ENCODE results near the gene E2F2. TPM values are rescaled to one million over a fixed set of nuclear protein-coding genes. Genes with fewer than 3 reads are reported as not detected.

E2F2 gene
- polyA plus RNA-seq, 1 donor (not counting 4 experiments of a cell fraction or from before 2014, with no cell fraction given) = 0.05 TPM

DNA sequence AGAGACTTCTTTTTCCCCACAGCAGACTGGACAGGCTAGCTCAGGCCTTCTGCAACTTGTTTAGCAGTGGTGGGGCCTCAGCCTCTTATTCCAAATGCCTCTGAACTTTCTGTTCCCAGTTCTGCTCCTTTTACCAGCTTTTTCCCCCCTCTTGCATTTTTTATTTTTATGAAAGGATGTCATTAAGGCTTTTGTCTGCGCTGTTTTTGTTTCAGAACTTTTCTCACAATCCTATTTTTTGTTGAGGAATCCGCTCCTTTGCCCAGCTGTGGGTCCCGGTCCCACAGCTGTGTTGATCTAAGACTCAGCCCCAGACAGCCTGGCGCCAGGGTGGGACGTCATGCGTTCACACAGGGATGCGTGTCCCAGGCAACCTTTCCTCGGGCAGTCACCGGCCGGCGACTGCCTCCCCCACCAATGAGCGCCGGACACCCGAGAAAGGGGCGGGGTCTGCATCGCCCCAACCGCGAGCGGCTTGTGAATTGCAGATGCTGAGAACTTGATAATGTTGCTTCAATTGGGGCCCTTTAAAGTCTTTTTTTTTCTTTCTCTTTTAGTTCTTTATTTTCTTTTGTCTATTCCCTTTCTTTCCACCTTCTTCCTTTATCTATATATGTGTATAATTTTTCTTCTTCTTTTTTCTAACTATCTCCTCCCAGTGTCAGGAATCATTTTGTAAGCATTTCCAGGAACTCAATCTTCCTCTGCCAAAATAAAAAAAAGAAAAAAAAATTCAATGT lies 31.3 kb upstream of the E2F2 start:
- peak overlapping the region in 1 of 3 experiments; percentile 22 for H3K4me3 ChIP-seq (ENCODE audit: control insufficient read depth in 2 of 3, extremely low read depth in 1 of 3, insufficient read depth in 2 of 3, low read depth in 1 of 3, low read length in 3 of 3)
- dilution Hi-C loops (cut with MboI; ENCODE audit: extremely low pct_ligation_motif_present, low sequenced_read_pairs) = no loop called here

DNA sequence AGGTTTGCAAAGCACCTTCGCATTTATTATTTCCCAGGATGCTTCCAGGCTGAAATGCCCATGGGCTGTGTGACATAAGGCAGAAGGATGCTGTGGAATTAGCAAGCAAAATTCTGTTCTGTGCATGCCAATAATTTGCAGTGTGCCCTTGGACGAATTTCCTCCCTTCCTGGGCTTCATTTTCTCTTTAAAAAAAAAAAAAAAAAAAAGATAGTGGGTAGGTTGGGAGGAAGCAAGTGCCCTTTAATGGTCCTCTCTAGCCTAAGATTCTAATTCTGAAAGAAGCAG lies 30.7 kb upstream of the E2F2 start:
- H3K9ac ChIP-seq (ENCODE audit: control insufficient read depth, extremely low read depth, insufficient read depth, low read length) = no peak overlapping the region
- no peak overlapping the region for H3K4me3 ChIP-seq (ENCODE audit: control insufficient read depth in 2 of 3, extremely low read depth in 1 of 3, insufficient read depth in 2 of 3, low read depth in 1 of 3, low read length in 3 of 3)
- no peak for FAIRE-seq
- no peaks in the 10 kb centered on the region for H3K9me1 ChIP-seq (ENCODE audit: control insufficient read depth, extremely low read depth, insufficient read depth, low read length)
- peaks cover 31% of the 10 kb centered on the region for H3K4me1 ChIP-seq (ENCODE audit: control insufficient read depth, extremely low read depth, insufficient read depth, low read length)
- TF ChIP-seq, protein P1, sequence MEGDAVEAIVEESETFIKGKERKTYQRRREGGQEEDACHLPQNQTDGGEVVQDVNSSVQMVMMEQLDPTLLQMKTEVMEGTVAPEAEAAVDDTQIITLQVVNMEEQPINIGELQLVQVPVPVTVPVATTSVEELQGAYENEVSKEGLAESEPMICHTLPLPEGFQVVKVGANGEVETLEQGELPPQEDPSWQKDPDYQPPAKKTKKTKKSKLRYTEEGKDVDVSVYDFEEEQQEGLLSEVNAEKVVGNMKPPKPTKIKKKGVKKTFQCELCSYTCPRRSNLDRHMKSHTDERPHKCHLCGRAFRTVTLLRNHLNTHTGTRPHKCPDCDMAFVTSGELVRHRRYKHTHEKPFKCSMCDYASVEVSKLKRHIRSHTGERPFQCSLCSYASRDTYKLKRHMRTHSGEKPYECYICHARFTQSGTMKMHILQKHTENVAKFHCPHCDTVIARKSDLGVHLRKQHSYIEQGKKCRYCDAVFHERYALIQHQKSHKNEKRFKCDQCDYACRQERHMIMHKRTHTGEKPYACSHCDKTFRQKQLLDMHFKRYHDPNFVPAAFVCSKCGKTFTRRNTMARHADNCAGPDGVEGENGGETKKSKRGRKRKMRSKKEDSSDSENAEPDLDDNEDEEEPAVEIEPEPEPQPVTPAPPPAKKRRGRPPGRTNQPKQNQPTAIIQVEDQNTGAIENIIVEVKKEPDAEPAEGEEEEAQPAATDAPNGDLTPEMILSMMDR (optimal IDR thresholded peaks at IDR 0.05 in 1 of 3, IDR thresholded peaks at IDR 0.05 in 1 of 3, conservative IDR thresholded peaks at IDR 0.05 in 1 of 3; ENCODE audit: extremely low read depth in 1 of 3, insufficient read depth in 2 of 3, low read length in 3 of 3) = no peak
- no peak for TF ChIP-seq EZH2 (IDR thresholded peaks at IDR 0.05; ENCODE audit: low read length)
- no peak overlapping the region for H3K27ac ChIP-seq (ENCODE audit: control insufficient read depth, insufficient read depth, low read length)
- peaks cover 7% of the 10 kb centered on the region for H3K79me2 ChIP-seq (ENCODE audit: control insufficient read depth, insufficient read depth, low read length)
- no peaks in the 10 kb centered on the region for H3K9me3 ChIP-seq (ENCODE audit: control insufficient read depth, low read depth, low read length)
- peak overlapping the region; percentile 75 for H3K4me2 ChIP-seq (ENCODE audit: control insufficient read depth, extremely low read depth, insufficient read depth, low read depth, low read length)
- DNase-seq (ENCODE audit: low read depth, low spot score) = no peak
- no peaks in the 10 kb centered on the region for H3K27me3 ChIP-seq (ENCODE audit: control insufficient read depth, extremely low read depth, insufficient read depth, low read length)
- no peaks in the 10 kb centered on the region for H4K20me1 ChIP-seq (ENCODE audit: control insufficient read depth, extremely low read depth, insufficient read depth, low read length)
- H2AFZ ChIP-seq (ENCODE audit: control insufficient read depth, low read length) = no peak overlapping the region
- no peaks in the 10 kb centered on the region for H3K36me3 ChIP-seq (ENCODE audit: control insufficient read depth in 2 of 2, extremely low read depth in 1 of 2, insufficient read depth in 2 of 2, low read length in 2 of 2)
- dilution Hi-C loops (cut with MboI; ENCODE audit: extremely low pct_ligation_motif_present, low sequenced_read_pairs) = no loop called here

More for the DNA sequence above, 31.3 kb upstream of the E2F2 start:
- Histone ChIP-seq H3K9me1 (ENCODE audit: control insufficient read depth, extremely low read depth, insufficient read depth, low read length) (no peaks in the 10 kb centered on the region), H3K79me2 (ENCODE audit: control insufficient read depth, insufficient read depth, low read length) (peaks cover 7% of the 10 kb centered on the region), H3K27ac (ENCODE audit: control insufficient read depth, insufficient read depth, low read length) (peak overlapping the region; percentile 17), H3K4me2 (ENCODE audit: control insufficient read depth, extremely low read depth, insufficient read depth, low read depth, low read length) (peak overlapping the region; percentile 75), H3K9me3 (ENCODE audit: control insufficient read depth, low read depth, low read length) (no peaks in the 10 kb centered on the region), H3K27me3 (ENCODE audit: control insufficient read depth, extremely low read depth, insufficient read depth, low read length) (no peaks in the 10 kb centered on the region), H2AFZ (ENCODE audit: control insufficient read depth, low read length) (no peak overlapping the region), H3K9ac (ENCODE audit: control insufficient read depth, extremely low read depth, insufficient read depth, low read length) (peak overlapping the region; percentile 58), H3K4me1 (ENCODE audit: control insufficient read depth, extremely low read depth, insufficient read depth, low read length) (peaks cover 26% of the 10 kb centered on the region), H3K36me3 (ENCODE audit: control insufficient read depth in 2 of 2, extremely low read depth in 1 of 2, insufficient read depth in 2 of 2, low read length in 2 of 2) (no peaks in the 10 kb centered on the region), H4K20me1 (ENCODE audit: control insufficient read depth, extremely low read depth, insufficient read depth, low read length) (no peaks in the 10 kb centered on the region)
- DNase-seq (ENCODE audit: low read depth, low spot score) (no peak), FAIRE-seq (no peak)
- TF ChIP-seq, protein P1 (optimal IDR thresholded peaks at IDR 0.05 in 1 of 3, IDR thresholded peaks at IDR 0.05 in 1 of 3, conservative IDR thresholded peaks at IDR 0.05 in 1 of 3; ENCODE audit: extremely low read depth in 1 of 3, insufficient read depth in 2 of 3, low read length in 3 of 3) = no peak
- no peak for TF ChIP-seq EZH2 (IDR thresholded peaks at IDR 0.05; ENCODE audit: low read length)

Data from keratinocyte (primary cell).